Small intestine (tissue), 7 donors: Measurements from ENCODE around the gene DPP10. TPM values are rescaled to one million over a fixed set of nuclear protein-coding genes. Genes with fewer than 3 reads are reported as not detected.

Source experiments
- DNase-seq, 2 donors: peaks; one replicate each; pipeline versions ENCODE4 v3.0.0 to v3.0.0-alpha.2; 2013
- FAIRE-seq: peaks from 2 replicates; lab custom pipeline; 2012; peaks lifted over from hg19 to GRCh38; lab: Jason Lieb, UNC
- H3K27ac ChIP-seq, 3 donors: one replicate each; pipeline ENCODE4 v1.5.1; 2013; ENCODE audit warnings: low read length in 2 of 3, mild to moderate bottlenecking in 2 of 3, control low read depth in 1 of 3, inconsistent platforms in 1 of 3, low read depth in 1 of 3, moderate library complexity in 1 of 3
- H3K27me3 ChIP-seq, 3 donors: one replicate each; pipeline ENCODE4 v1.6.1; 2013; ENCODE audit warnings: low read length in 3 of 3, inconsistent platforms in 1 of 3; ENCODE audit not compliant: control insufficient read depth in 3 of 3, insufficient read depth in 3 of 3
- H3K36me3 ChIP-seq, 3 donors: one replicate each; pipeline ENCODE4 v1.6.1; 2013; ENCODE audit warnings: low read length in 3 of 3, inconsistent platforms in 1 of 3, low read depth in 1 of 3, mild to moderate bottlenecking in 1 of 3, moderate library complexity in 1 of 3; ENCODE audit not compliant: control insufficient read depth in 3 of 3, insufficient read depth in 2 of 3
- H3K4me1 ChIP-seq, 3 donors: one replicate each; pipeline ENCODE4 v1.6.1; 2013; ENCODE audit warnings: low read length in 2 of 3, inconsistent platforms in 1 of 3, low read depth in 1 of 3, mild to moderate bottlenecking in 1 of 3, moderate library complexity in 1 of 3; ENCODE audit not compliant: control insufficient read depth in 3 of 3, insufficient read depth in 2 of 3
- H3K4me3 ChIP-seq, 3 donors: one replicate each; pipeline ENCODE4 v1.5.1; 2013; ENCODE audit warnings: low read length in 3 of 3, control low read depth in 1 of 3, inconsistent platforms in 1 of 3, low read depth in 1 of 3, mild to moderate bottlenecking in 1 of 3, moderate library complexity in 1 of 3
- H3K9me3 ChIP-seq, 2 donors: one replicate each; pipeline ENCODE4 v1.6.1; 2013; ENCODE audit warnings: low read depth in 1 of 2, low read length in 1 of 2; ENCODE audit not compliant: control insufficient read depth in 2 of 2, insufficient read depth in 1 of 2
- WGBS, 3 donors: extraction: QIAGEN DNeasy Blood & Tissue Kit; methylation state at CpG; one replicate each; pipeline ENCODE4 v1.1.7; 2013; 5-methylcytosine and 5-hydroxymethylcytosine counted together
- polyA plus RNA-seq, 4 donors: library from polyadenylated mRNA; stranded (reverse) in 3 of 4; unstranded in 1 of 4; fragments of 200-250 nt in 3 of 4; fragments of 120-200 nt in 1 of 4; gene quantifications; one replicate each; pipeline versions ENCODE4 v1.2.1 to v1.2.3, GENCODE V29; 2013
- donor health status: healthy with polysubstance abuse.
- donor health status: control.
- donor health status: control.
- donor health status: Bipolar disorder and iron deficiency.
- donor health status: healthy.

DPP10 gene
- polyA plus RNA-seq, 4 donors, result 0.54 to 23.8 (median 1.7) TPM

DNA sequence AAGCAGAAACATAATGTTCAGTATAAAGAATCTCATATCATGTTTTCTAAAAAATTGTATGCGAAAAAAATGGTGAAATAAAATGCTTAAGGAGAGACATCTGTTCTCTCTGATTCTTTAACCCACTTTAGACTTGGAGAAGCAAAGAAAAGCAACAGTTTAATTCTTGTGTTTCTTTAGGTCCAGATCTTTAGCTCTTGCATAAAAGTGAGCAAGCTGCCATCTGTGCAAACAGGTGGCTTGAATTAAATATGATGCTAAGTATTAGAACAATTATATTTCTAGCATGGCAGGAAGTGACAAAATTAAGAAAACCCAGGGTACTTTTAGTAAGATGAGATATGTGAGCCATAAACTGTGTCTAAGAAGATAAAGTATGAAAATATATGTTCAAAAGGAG lies 1038.3 kb downstream of the DPP10 start:
- DNase-seq (no peak), FAIRE-seq (no peak)
- Histone ChIP-seq H3K27ac (no peak overlapping the region), H3K4me1 (no peaks in the 10 kb centered on the region), H3K27me3 (no peaks in the 10 kb centered on the region), H3K9me3 (peaks cover 0 to 11% of the 10 kb centered on the region in 2 donors), H3K36me3 (no peaks in the 10 kb centered on the region), H3K4me3 (no peak overlapping the region)
- 68 to 83% (median 75%) methylated on average over 1 of the region's 1 CpG for WGBS, 3 donors

DNA sequence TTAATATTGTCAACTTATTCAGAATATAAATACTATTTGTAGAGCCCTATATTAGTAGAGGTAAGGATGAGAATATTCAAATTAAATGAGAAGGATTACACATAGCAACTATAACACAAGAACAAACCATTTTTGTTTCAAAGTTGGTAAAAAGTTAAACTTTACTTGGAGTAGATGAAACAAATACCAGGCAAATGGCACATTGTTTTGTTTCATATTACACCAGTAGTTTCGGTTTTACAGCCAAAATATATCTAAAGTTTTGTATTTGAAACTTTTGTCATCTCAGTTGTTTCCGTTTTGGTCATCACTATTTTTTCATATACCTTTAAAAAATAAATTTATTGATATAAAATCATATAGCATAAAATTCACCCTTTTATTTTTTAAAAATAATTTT lies 1039.4 kb downstream of the DPP10 start:
- H3K27ac ChIP-seq, result no peak overlapping the region

DNA sequence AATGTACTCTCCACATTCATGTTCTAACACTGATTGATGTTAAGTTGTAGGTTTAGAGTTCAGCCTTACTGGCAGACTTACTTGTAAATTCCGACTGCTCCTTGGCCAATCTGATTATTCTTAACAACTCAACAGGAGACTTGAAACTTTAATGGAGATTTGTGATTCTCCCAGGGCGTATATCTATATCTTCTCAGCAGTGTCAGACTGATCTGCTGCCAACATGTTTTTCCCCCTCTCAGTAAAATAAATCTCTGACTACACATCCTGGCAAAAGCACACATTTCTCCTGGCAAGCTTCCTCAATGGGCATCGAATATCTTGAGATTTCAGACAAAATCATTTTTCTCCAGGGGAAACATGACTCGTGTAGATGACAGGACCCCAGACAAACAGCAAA lies 1041.2 kb downstream of the DPP10 start:
- Histone ChIP-seq H3K36me3 (no peaks in the 10 kb centered on the region), H3K4me1 (no peaks in the 10 kb centered on the region), H3K27me3 (no peaks in the 10 kb centered on the region), H3K4me3 (no peak overlapping the region), H3K9me3 (no peaks in the 10 kb centered on the region), H3K27ac (no peak overlapping the region)
- FAIRE-seq, result no peak
- no peak for DNase-seq
- 65 to 78% (median 73%) methylated on average over 4 of the region's 4 CpGs for WGBS, 3 donors

More for the DNA sequence above, 1039.4 kb downstream of the DPP10 start:
- no peak for DNase-seq
- Histone ChIP-seq H3K36me3 (no peaks in the 10 kb centered on the region), H3K9me3 (peaks cover 0 to 4% of the 10 kb centered on the region in 2 donors), H3K4me1 (no peaks in the 10 kb centered on the region), H3K27me3 (no peaks in the 10 kb centered on the region), H3K4me3 (no peak overlapping the region)
- no peak for FAIRE-seq
- WGBS, 3 donors, result 59 to 82% (median 74%) methylated on average over 2 of the region's 2 CpGs

- Histone ChIP-seq H3K4me3 (no peak overlapping the region), H3K27me3 (no peaks in the 10 kb centered on the region), H3K4me1 (no peaks in the 10 kb centered on the region), H3K27ac (no peak overlapping the region), H3K36me3 (no peaks in the 10 kb centered on the region), H3K9me3 (no peaks in the 10 kb centered on the region)
- 70 to 86% (median 70%) methylated on average over 1 of the region's 1 CpG for WGBS, 3 donors
- no peak for FAIRE-seq
- no peak for DNase-seq
These were observed 1042.0 kb downstream of the DPP10 start for GRCh38 chr2:115484486-115484885.

- Histone ChIP-seq H3K27ac (no peak overlapping the region), H3K9me3 (no peaks in the 10 kb centered on the region), H3K27me3 (no peaks in the 10 kb centered on the region), H3K36me3 (no peaks in the 10 kb centered on the region), H3K4me3 (no peak overlapping the region), H3K4me1 (no peaks in the 10 kb centered on the region)
- FAIRE-seq, result no peak
- 80 to 86% (median 82%) methylated on average over 4 of the region's 4 CpGs for WGBS, 3 donors
- no peak for DNase-seq
These were observed 1042.5 kb downstream of the DPP10 start for GRCh38 chr2:115484983-115485382.

DNA sequence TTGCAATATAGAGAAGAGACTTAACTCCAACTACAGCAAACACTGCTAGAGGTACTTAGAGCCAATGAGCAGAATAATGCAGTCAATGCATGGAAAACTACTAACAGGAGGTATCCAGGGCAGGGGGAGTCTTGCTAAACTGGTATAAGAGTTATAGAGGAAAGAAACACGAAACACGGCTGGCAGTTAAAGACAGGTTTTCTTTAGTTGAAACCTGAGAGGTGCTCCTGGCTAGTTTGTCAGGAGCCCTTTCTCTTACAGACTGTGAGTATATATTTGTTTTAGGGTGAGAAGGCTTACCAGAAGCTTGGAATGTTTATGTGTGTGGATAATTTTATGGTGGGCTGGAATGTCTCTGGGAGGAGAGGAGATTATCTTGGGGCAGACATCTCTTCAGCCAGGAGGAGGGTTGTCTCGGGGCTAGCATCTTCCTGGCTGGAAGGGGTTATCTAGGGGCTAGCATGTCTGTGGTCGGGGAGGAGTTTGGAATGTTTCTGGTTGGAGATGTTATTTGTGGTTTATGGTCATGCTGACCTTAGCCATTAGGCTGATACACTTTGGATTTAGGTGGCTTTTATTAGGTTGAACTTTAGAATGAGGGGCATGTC lies 1048.8 kb downstream of the DPP10 start:
- no peaks in the 10 kb centered on the region for H3K27me3 ChIP-seq
- DNase-seq, result no peak
- H3K9me3 ChIP-seq, result no peaks in the 10 kb centered on the region
- no peaks in the 10 kb centered on the region for H3K36me3 ChIP-seq
- no peaks in the 10 kb centered on the region for H3K4me1 ChIP-seq
- no peak overlapping the region for H3K27ac ChIP-seq
- WGBS, 3 donors, result 51 to 68% (median 55%) methylated on average over 4 of the region's 4 CpGs
- no peak overlapping the region for H3K4me3 ChIP-seq
- FAIRE-seq, result no peak

GRCh38 chr2:115505331-115505730 lies 1062.9 kb downstream of the DPP10 start:
- FAIRE-seq, result no peak
- DNase-seq, result no peak
- Histone ChIP-seq H3K4me3 (no peak overlapping the region), H3K4me1 (no peaks in the 10 kb centered on the region), H3K36me3 (no peaks in the 10 kb centered on the region), H3K9me3 (no peaks in the 10 kb centered on the region), H3K27ac (no peak overlapping the region), H3K27me3 (no peaks in the 10 kb centered on the region)
- WGBS, 3 donors, result 31 to 69% (median 54%) methylated on average over 3 of the region's 3 CpGs

GRCh38 chr2:115520727-115521126 lies 1078.3 kb downstream of the DPP10 start:
- Histone ChIP-seq H3K36me3 (no peaks in the 10 kb centered on the region), H3K27me3 (no peaks in the 10 kb centered on the region), H3K9me3 (no peaks in the 10 kb centered on the region), H3K27ac (no peak overlapping the region), H3K4me3 (no peak overlapping the region), H3K4me1 (no peaks in the 10 kb centered on the region)
- DNase-seq, result no peak
- 26 to 51% (median 50%) methylated on average over 3 of the region's 3 CpGs for WGBS, 3 donors
- FAIRE-seq, result no peak

DNA sequence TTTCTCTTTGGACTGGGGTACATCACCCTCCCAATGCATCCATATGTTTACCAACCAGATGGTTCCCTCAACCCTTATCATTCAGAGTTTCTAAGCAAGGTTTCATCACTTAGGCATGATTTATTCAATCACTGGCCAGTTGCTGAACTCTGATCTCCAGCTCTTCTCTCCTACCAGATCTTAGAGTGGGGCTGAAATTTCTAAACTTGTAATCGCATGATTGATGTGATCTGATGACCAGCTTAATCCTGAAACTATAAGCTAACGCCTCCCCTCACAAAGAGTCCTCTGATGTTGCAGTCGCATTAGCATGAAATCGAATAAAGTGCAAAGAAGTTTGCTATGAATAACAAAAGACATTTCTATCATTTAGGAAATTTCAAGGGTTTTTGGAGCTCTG lies 1082.0 kb downstream of the DPP10 start:
- DNase-seq (no peak), FAIRE-seq (no peak)
- WGBS, 3 donors, result 87 to 91% (median 89%) methylated on average over 4 of the region's 4 CpGs
- Histone ChIP-seq H3K9me3 (no peaks in the 10 kb centered on the region), H3K36me3 (no peaks in the 10 kb centered on the region), H3K4me1 (no peaks in the 10 kb centered on the region), H3K27ac (no peak overlapping the region), H3K4me3 (no peak overlapping the region), H3K27me3 (no peaks in the 10 kb centered on the region)
